Measurements from ENCODE around the gene OR10T2.

Gene OR10T2

DNA sequence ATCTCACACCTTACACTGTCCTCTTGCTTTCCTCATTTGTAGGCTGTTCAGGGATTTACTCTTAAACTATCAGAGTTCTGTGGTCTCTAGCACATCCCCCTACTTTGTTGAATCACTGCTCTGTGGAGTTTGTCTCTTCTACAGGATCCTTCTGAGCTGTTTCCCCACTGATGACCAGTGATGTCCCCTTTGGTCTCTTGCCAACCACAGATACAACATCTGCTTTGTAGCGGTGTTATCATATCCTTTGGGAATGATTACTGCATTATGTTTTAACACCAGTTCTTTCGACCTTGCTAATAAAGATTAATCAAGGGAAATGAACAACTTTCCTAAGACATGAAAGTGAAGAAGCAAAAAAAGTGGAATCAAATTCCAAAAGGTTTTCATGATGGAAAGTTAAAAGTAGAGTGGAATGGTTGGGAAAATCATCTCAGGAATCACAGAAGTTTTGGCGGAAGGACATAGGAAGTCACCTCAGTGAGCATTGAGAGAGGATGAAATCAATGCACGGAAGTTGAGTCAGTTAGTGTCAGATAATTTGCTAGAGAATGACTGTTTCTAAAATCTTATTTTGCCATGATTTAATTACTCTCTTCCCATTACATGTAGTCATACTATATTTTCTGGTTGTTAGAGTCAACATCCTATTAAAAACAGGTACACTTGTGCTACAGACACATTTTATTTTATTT, 15.5 kb upstream of the OR10T2 start:
- no peak overlapping the region for H3K9ac ChIP-seq (ENCODE audit: low read length)
- H2AFZ ChIP-seq (ENCODE audit: insufficient read depth, low read length, poor library complexity): no peak overlapping the region
- H4K12ac ChIP-seq (ENCODE audit: low read depth, low read length): no peak overlapping the region
- no peak overlapping the region for H3K27ac ChIP-seq (ENCODE audit: low read depth, low read length)
- no peaks in the 10 kb centered on the region for H3K79me1 ChIP-seq (ENCODE audit: low read length)
- H3K4me3 ChIP-seq (ENCODE audit: low read depth, low read length): no peak overlapping the region
- H3K4me2 ChIP-seq (ENCODE audit: low read length): no peak overlapping the region
- no peaks in the 10 kb centered on the region for H3K9me3 ChIP-seq (ENCODE audit: insufficient read depth, low read depth, low read length)
- H3K4me1 ChIP-seq (ENCODE audit: control insufficient read depth in 1 of 2, insufficient read depth in 2 of 2, low read length in 2 of 2): no peaks in the 10 kb centered on the region
- no peak overlapping the region for H3K4ac ChIP-seq (ENCODE audit: low read depth, low read length)
- H3K36me3 ChIP-seq (ENCODE audit: control insufficient read depth in 1 of 2, insufficient read depth in 2 of 2, low read length in 2 of 2): no peaks in the 10 kb centered on the region
- no peak overlapping the region for H4K91ac ChIP-seq (ENCODE audit: low read depth, low read length)
- H3K18ac ChIP-seq (ENCODE audit: low read length): no peak overlapping the region
- no peak overlapping the region for H3K23ac ChIP-seq (ENCODE audit: low read length)
- no peak overlapping the region for H4K8ac ChIP-seq (ENCODE audit: low read depth, low read length)
- H2BK5ac ChIP-seq (ENCODE audit: low read depth, low read length, poor library complexity): no peak overlapping the region
- H2BK12ac ChIP-seq (ENCODE audit: low read length): no peak overlapping the region
- WGBS (ENCODE audit: extremely low coverage, insufficient coverage, insufficient read length): no CpG with 5 or more reads among the region's 4 CpGs
- H3K79me2 ChIP-seq (ENCODE audit: control insufficient read depth, insufficient read depth, low read length, poor library complexity): no peaks in the 10 kb centered on the region
- H3K27me3 ChIP-seq (ENCODE audit: insufficient read depth, low read length): no peaks in the 10 kb centered on the region
- no peak for DNase-seq
- no peak overlapping the region for H3K14ac ChIP-seq (ENCODE audit: low read length)
- no peak overlapping the region for H2BK120ac ChIP-seq (ENCODE audit: insufficient read depth, low read length, poor library complexity)
- no peak overlapping the region for H2AK5ac ChIP-seq (ENCODE audit: low read length)

DNA sequence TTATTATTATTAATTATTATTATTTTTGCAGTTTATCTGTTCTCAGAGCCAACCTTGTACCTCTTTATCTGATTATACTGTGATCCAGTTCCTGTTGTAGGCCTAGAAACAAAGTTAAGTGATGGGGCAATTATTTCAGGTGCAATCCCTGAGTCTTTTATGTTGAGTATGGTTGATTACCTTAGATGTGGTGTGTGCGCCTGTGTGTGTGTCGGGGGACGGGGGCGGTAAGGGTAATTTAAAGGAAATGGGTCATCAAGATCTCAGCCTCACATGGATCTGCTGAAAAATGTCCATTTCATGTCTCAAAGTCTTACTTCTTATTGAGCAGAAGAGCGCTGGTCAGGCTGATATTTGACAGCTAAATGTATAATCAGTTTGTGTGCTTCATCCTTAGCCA, 7.8 kb upstream of the OR10T2 start:
- Histone ChIP-seq H3K27me3 (ENCODE audit: insufficient read depth, low read length) (no peaks in the 10 kb centered on the region), H3K79me1 (ENCODE audit: low read length) (no peaks in the 10 kb centered on the region), H3K4me2 (ENCODE audit: low read length) (no peak overlapping the region), H2BK5ac (ENCODE audit: low read depth, low read length, poor library complexity) (no peak overlapping the region), H3K18ac (ENCODE audit: low read length) (no peak overlapping the region), H3K4me3 (ENCODE audit: low read depth, low read length) (no peak overlapping the region), H4K8ac (ENCODE audit: low read depth, low read length) (no peak overlapping the region), H2BK12ac (ENCODE audit: low read length) (no peak overlapping the region), H2AK5ac (ENCODE audit: low read length) (no peak overlapping the region), H3K23ac (ENCODE audit: low read length) (no peak overlapping the region), H3K9me3 (ENCODE audit: insufficient read depth, low read depth, low read length) (no peaks in the 10 kb centered on the region), H3K14ac (ENCODE audit: low read length) (no peak overlapping the region), H3K36me3 (ENCODE audit: control insufficient read depth in 1 of 2, insufficient read depth in 2 of 2, low read length in 2 of 2) (no peaks in the 10 kb centered on the region), H3K4ac (ENCODE audit: low read depth, low read length) (no peak overlapping the region), H4K91ac (ENCODE audit: low read depth, low read length) (no peak overlapping the region), H3K79me2 (ENCODE audit: control insufficient read depth, insufficient read depth, low read length, poor library complexity) (no peaks in the 10 kb centered on the region), H3K4me1 (ENCODE audit: control insufficient read depth in 1 of 2, insufficient read depth in 2 of 2, low read length in 2 of 2) (no peaks in the 10 kb centered on the region), H2AFZ (ENCODE audit: insufficient read depth, low read length, poor library complexity) (no peak overlapping the region), H4K12ac (ENCODE audit: low read depth, low read length) (no peak overlapping the region), H3K9ac (ENCODE audit: low read length) (no peak overlapping the region), H2BK120ac (ENCODE audit: insufficient read depth, low read length, poor library complexity) (no peak overlapping the region), H3K27ac (ENCODE audit: low read depth, low read length) (no peak overlapping the region)
- DNase-seq: no peak
- WGBS (ENCODE audit: extremely low coverage, insufficient coverage, insufficient read length): no CpG with 5 or more reads among the region's 5 CpGs

DNA sequence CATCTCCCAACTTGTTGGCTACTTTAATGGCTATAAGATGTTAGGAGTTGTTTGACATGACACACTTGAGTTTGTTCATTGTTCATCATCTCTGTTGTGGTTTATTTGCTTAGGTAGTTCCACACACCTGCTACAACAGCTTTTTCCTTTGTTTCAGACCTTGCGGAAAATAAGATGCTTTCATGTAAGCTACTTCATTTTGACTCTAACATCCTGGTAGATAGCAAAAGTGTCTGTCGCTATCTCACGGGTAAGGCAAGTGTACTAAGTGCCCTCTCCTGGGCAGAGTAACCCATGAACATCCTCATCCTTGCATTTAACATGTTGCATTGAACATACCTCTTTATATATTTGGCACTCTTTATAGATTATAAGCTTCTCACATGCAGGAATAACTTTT, 1.6 kb upstream of the OR10T2 start:
- Histone ChIP-seq H3K4me3 (ENCODE audit: low read depth, low read length) (no peak overlapping the region), H4K12ac (ENCODE audit: low read depth, low read length) (no peak overlapping the region), H3K79me2 (ENCODE audit: control insufficient read depth, insufficient read depth, low read length, poor library complexity) (no peaks in the 10 kb centered on the region), H3K9ac (ENCODE audit: low read length) (no peak overlapping the region), H3K4ac (ENCODE audit: low read depth, low read length) (no peak overlapping the region), H2AFZ (ENCODE audit: insufficient read depth, low read length, poor library complexity) (no peak overlapping the region), H2BK12ac (ENCODE audit: low read length) (no peak overlapping the region), H4K91ac (ENCODE audit: low read depth, low read length) (no peak overlapping the region), H3K27ac (ENCODE audit: low read depth, low read length) (no peak overlapping the region), H3K79me1 (ENCODE audit: low read length) (no peaks in the 10 kb centered on the region), H3K9me3 (ENCODE audit: insufficient read depth, low read depth, low read length) (no peaks in the 10 kb centered on the region), H3K4me1 (ENCODE audit: control insufficient read depth in 1 of 2, insufficient read depth in 2 of 2, low read length in 2 of 2) (no peaks in the 10 kb centered on the region), H3K23ac (ENCODE audit: low read length) (no peak overlapping the region), H3K27me3 (ENCODE audit: insufficient read depth, low read length) (no peaks in the 10 kb centered on the region), H2AK5ac (ENCODE audit: low read length) (no peak overlapping the region), H3K18ac (ENCODE audit: low read length) (no peak overlapping the region), H3K4me2 (ENCODE audit: low read length) (no peak overlapping the region), H4K8ac (ENCODE audit: low read depth, low read length) (no peak overlapping the region), H3K14ac (ENCODE audit: low read length) (no peak overlapping the region), H2BK120ac (ENCODE audit: insufficient read depth, low read length, poor library complexity) (no peak overlapping the region), H3K36me3 (ENCODE audit: control insufficient read depth in 1 of 2, insufficient read depth in 2 of 2, low read length in 2 of 2) (no peaks in the 10 kb centered on the region), H2BK5ac (ENCODE audit: low read depth, low read length, poor library complexity) (no peak overlapping the region)
- no CpG with 5 or more reads among the region's 3 CpGs for WGBS (ENCODE audit: extremely low coverage, insufficient coverage, insufficient read length)
- no peak for DNase-seq

DNA sequence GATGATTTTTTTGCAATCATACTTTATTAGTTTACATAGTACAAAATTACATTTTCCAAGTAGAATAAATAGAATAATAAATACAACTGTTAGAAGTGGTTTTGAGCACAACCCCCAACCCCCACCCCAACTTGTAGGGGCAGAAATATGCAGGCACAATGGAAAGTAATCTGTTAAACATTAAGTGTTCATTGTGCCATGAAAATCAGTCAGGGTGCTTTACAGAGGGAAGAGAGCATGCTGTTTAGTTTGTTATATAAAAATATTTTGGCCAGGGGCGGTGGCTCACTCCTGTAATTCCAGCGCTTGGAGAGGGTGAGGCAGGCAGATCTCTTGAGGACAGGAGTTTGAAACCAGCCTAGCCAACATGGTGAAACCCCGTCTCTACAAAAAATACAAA, 2.6 kb downstream of the OR10T2 start:
- Histone ChIP-seq H3K14ac (ENCODE audit: low read length) (no peak overlapping the region), H4K12ac (ENCODE audit: low read depth, low read length) (no peak overlapping the region), H3K4me2 (ENCODE audit: low read length) (no peak overlapping the region), H3K36me3 (ENCODE audit: control insufficient read depth in 1 of 2, insufficient read depth in 2 of 2, low read length in 2 of 2) (no peaks in the 10 kb centered on the region), H3K79me2 (ENCODE audit: control insufficient read depth, insufficient read depth, low read length, poor library complexity) (no peaks in the 10 kb centered on the region), H3K27me3 (ENCODE audit: insufficient read depth, low read length) (no peaks in the 10 kb centered on the region), H3K18ac (ENCODE audit: low read length) (no peak overlapping the region), H3K4me3 (ENCODE audit: low read depth, low read length) (no peak overlapping the region), H3K4me1 (ENCODE audit: control insufficient read depth in 1 of 2, insufficient read depth in 2 of 2, low read length in 2 of 2) (no peaks in the 10 kb centered on the region), H3K23ac (ENCODE audit: low read length) (no peak overlapping the region), H4K8ac (ENCODE audit: low read depth, low read length) (no peak overlapping the region), H4K91ac (ENCODE audit: low read depth, low read length) (no peak overlapping the region), H2AFZ (ENCODE audit: insufficient read depth, low read length, poor library complexity) (no peak overlapping the region), H2AK5ac (ENCODE audit: low read length) (no peak overlapping the region), H2BK120ac (ENCODE audit: insufficient read depth, low read length, poor library complexity) (no peak overlapping the region), H3K79me1 (ENCODE audit: low read length) (no peaks in the 10 kb centered on the region), H3K27ac (ENCODE audit: low read depth, low read length) (no peak overlapping the region), H3K9me3 (ENCODE audit: insufficient read depth, low read depth, low read length) (no peaks in the 10 kb centered on the region), H2BK5ac (ENCODE audit: low read depth, low read length, poor library complexity) (no peak overlapping the region), H3K9ac (ENCODE audit: low read length) (no peak overlapping the region), H3K4ac (ENCODE audit: low read depth, low read length) (no peak overlapping the region), H2BK12ac (ENCODE audit: low read length) (no peak overlapping the region)
- no CpG with 5 or more reads among the region's 3 CpGs for WGBS (ENCODE audit: extremely low coverage, insufficient coverage, insufficient read length)
- no peak for DNase-seq
